NCI-H82 treated with DMSO at 0.1 percent for 48 hours (cell line): ENCODE results near the gene FOXF2.

ENCODE experiments used
- DNase-seq: peaks from one replicate; lab custom pipeline; 2025; ENCODE audit not compliant: unreplicated experiment; lab: John Stamatoyannopoulos, UW

FOXF2 gene

GRCh38 chr6:1405221-1405620, 15.8 kb downstream of the FOXF2 start:
- no peak for DNase-seq

GRCh38 chr6:1406306-1407072, 17.1 kb downstream of the FOXF2 start:
- no peak for DNase-seq

GRCh38 chr6:1407499-1407990, 18.2 kb downstream of the FOXF2 start:
- DNase-seq: no peak

- no peak for DNase-seq
Observed at GRCh38 chr6:1409774-1410465, 20.5 kb downstream of the FOXF2 start.

- no peak for DNase-seq
Observed at GRCh38 chr6:1412901-1413300, 23.5 kb downstream of the FOXF2 start.

- DNase-seq: no peak
Observed at GRCh38 chr6:1415416-1416063, 26.2 kb downstream of the FOXF2 start.

GRCh38 chr6:1416191-1416760, 26.9 kb downstream of the FOXF2 start:
- no peak for DNase-seq

GRCh38 chr6:1416820-1417219, 27.4 kb downstream of the FOXF2 start:
- DNase-seq: no peak

- DNase-seq: no peak
Observed at GRCh38 chr6:1417718-1418117, 28.3 kb downstream of the FOXF2 start.

GRCh38 chr6:1418471-1419191, 29.3 kb downstream of the FOXF2 start:
- DNase-seq: no peak

- DNase-seq: no peak
Observed at GRCh38 chr6:1420382-1420781, 31.0 kb downstream of the FOXF2 start.

- no peak for DNase-seq
Observed at GRCh38 chr6:1422290-1422689, 32.9 kb downstream of the FOXF2 start.

- DNase-seq: no peak
Observed at GRCh38 chr6:1423578-1423977, 34.2 kb downstream of the FOXF2 start.

GRCh38 chr6:1424306-1424927, 35.0 kb downstream of the FOXF2 start:
- DNase-seq: no peak

- DNase-seq: no peak
Observed at GRCh38 chr6:1426416-1426815, 37.0 kb downstream of the FOXF2 start.

GRCh38 chr6:1435806-1436205, 46.4 kb downstream of the FOXF2 start:
- no peak for DNase-seq

GRCh38 chr6:1436334-1437306, 47.2 kb downstream of the FOXF2 start:
- peak; percentile 17 for DNase-seq

- DNase-seq: no peak
Observed at GRCh38 chr6:1437553-1438406, 48.4 kb downstream of the FOXF2 start.
